Endometrium (tissue), 2 donors: Measurements from ENCODE around the gene GAPDH.
"Not testable (repeated sequence)": the region's sequence is repeated elsewhere in the genome, so short reads cannot be mapped to it uniquely, and the experiment has no call there.

Source experiments
- FAIRE-seq: peaks from 2 replicates; lab custom pipeline; 2012; peaks lifted over from hg19 to GRCh38; lab: Jason Lieb, UNC
- donor health status: control.
- donor health status: control.

Gene GAPDH

GRCh38 chr12:6529291-6529737, 5.0 kb upstream of the GAPDH start:
- no peak for FAIRE-seq

GRCh38 chr12:6530576-6531260, 3.6 kb upstream of the GAPDH start:
- FAIRE-seq = no peak

GRCh38 chr12:6532051-6532926, 2.0 kb upstream of the GAPDH start:
- no peak for FAIRE-seq

- FAIRE-seq = no peak
Measured at GRCh38 chr12:6532927-6533652, 1.2 kb upstream of the GAPDH start.

- FAIRE-seq = no peak
Measured at GRCh38 chr12:6533653-6533922, 729 bp upstream of the GAPDH start.

GRCh38 chr12:6534695-6534944, 303 bp downstream of the GAPDH start:
- FAIRE-seq = no peak

- no peak for FAIRE-seq
Measured at GRCh38 chr12:6534945-6535696, 804 bp downstream of the GAPDH start.

GRCh38 chr12:6535697-6535946, 1.3 kb downstream of the GAPDH start:
- FAIRE-seq = no peak

- FAIRE-seq = no peak
Measured at GRCh38 chr12:6535960-6536847, 1.9 kb downstream of the GAPDH start.

GRCh38 chr12:6536894-6537579, 2.7 kb downstream of the GAPDH start:
- no peak for FAIRE-seq

GRCh38 chr12:6537580-6538419, 3.5 kb downstream of the GAPDH start:
- FAIRE-seq = not testable (repeated sequence)

- FAIRE-seq = no peak
Measured at GRCh38 chr12:6538420-6539313, 4.3 kb downstream of the GAPDH start.

GRCh38 chr12:6539314-6539682, 5.0 kb downstream of the GAPDH start:
- FAIRE-seq = no peak

GRCh38 chr12:6539707-6540134, 5.4 kb downstream of the GAPDH start:
- no peak for FAIRE-seq

GRCh38 chr12:6540181-6540877, 6.0 kb downstream of the GAPDH start:
- no peak for FAIRE-seq

- FAIRE-seq = no peak
Measured at GRCh38 chr12:6541371-6542165, 7.3 kb downstream of the GAPDH start.

GRCh38 chr12:6542209-6543009, 8.1 kb downstream of the GAPDH start:
- FAIRE-seq = no peak
